Measurements from ENCODE around the gene FNDC3B. TPM values are rescaled to one million over a fixed set of nuclear protein-coding genes. Genes with fewer than 3 reads are reported as not detected.

Gene FNDC3B
- total and polyA plus RNA-seq, 2 donors (not counting 1 experiment from before 2014, with no cell fraction given) = 1.2 to 9.2 TPM

GRCh38 chr3:172078721-172079120, 39.3 kb downstream of the FNDC3B start:
- ATAC-seq (ENCODE audit: low read depth) (no peak), DNase-seq (no peak)
- Histone ChIP-seq H3K27me3 (replicated peaks in 1 of 4; ENCODE audit: control extremely low read depth in 1 of 4, control insufficient read depth in 3 of 4, insufficient read depth in 4 of 4, low read length in 3 of 4) (peaks cover 0 to 10% (median 0%) of the 10 kb centered on the region in 4 experiments), H3K27ac (ENCODE audit: low read length in 2 of 2) (no peak overlapping the region), H3K79me2 (ENCODE audit: control insufficient read depth, insufficient read depth, low read length) (no peaks in the 10 kb centered on the region), H3K4me3 (ENCODE audit: control extremely low read depth in 1 of 5, extremely low read depth in 1 of 5, insufficient read depth in 1 of 5, low read depth in 2 of 5, low read length in 4 of 5) (no peak overlapping the region), H3K4me2 (replicated peaks; ENCODE audit: low read depth, low read length, poor library complexity, severe bottlenecking) (no peak overlapping the region), H3K9me3 (ENCODE audit: control extremely low read depth in 1 of 3, control insufficient read depth in 2 of 3, insufficient read depth in 1 of 3, low read length in 2 of 3) (no peaks in the 10 kb centered on the region), H4K20me1 (ENCODE audit: control insufficient read depth, insufficient read depth, low read length, poor library complexity, severe bottlenecking) (no peaks in the 10 kb centered on the region), H3K36me3 (replicated peaks in 1 of 2; ENCODE audit: control extremely low read depth in 1 of 2, control insufficient read depth in 1 of 2, extremely low read depth in 1 of 2, insufficient read depth in 2 of 2, low read length in 1 of 2) (no peaks in the 10 kb centered on the region), H3K9ac (ENCODE audit: low read length) (no peak overlapping the region), H3K4me1 (ENCODE audit: control insufficient read depth in 2 of 2, insufficient read depth in 2 of 2, low read length in 2 of 2) (no peaks in the 10 kb centered on the region), H2AFZ (ENCODE audit: insufficient read depth, low read depth, low read length, poor library complexity, severe bottlenecking) (no peak overlapping the region)
- Mint-ChIP-seq H3K27ac (no peak overlapping the region), H3K4me3 (no peak overlapping the region), H3K27me3 (no peaks in the 10 kb centered on the region), H3K9me3 (ENCODE audit: insufficient read depth) (no peaks in the 10 kb centered on the region), H3K4me1 (no peaks in the 10 kb centered on the region)
- 93% methylated on average over 3 of the region's 6 CpGs for WGBS (ENCODE audit: insufficient coverage)
- TF ChIP-seq, protein P1, sequence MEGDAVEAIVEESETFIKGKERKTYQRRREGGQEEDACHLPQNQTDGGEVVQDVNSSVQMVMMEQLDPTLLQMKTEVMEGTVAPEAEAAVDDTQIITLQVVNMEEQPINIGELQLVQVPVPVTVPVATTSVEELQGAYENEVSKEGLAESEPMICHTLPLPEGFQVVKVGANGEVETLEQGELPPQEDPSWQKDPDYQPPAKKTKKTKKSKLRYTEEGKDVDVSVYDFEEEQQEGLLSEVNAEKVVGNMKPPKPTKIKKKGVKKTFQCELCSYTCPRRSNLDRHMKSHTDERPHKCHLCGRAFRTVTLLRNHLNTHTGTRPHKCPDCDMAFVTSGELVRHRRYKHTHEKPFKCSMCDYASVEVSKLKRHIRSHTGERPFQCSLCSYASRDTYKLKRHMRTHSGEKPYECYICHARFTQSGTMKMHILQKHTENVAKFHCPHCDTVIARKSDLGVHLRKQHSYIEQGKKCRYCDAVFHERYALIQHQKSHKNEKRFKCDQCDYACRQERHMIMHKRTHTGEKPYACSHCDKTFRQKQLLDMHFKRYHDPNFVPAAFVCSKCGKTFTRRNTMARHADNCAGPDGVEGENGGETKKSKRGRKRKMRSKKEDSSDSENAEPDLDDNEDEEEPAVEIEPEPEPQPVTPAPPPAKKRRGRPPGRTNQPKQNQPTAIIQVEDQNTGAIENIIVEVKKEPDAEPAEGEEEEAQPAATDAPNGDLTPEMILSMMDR (IDR thresholded peaks at IDR 0.05) = no peak
- TF ChIP-seq EZH2 (IDR thresholded peaks at IDR 0.05; ENCODE audit: borderline replicate concordance, insufficient read depth, low read depth, low read length, poor library complexity, severe bottlenecking) = no peak
- ChIA-PET POLR2A (no interaction called here), CTCF (no interaction called here)
- intact Hi-C loops (cut with micrococcal nuclease) = no loop called here

- intact Hi-C loops (cut with micrococcal nuclease) = no loop called here
- Mint-ChIP-seq H3K4me1 (no peaks in the 10 kb centered on the region), H3K4me3 (no peak overlapping the region), H3K27ac (no peak overlapping the region), H3K9me3 (ENCODE audit: insufficient read depth) (no peaks in the 10 kb centered on the region), H3K27me3 (no peaks in the 10 kb centered on the region)
- 96% methylated on average over 2 of the region's 3 CpGs for WGBS (ENCODE audit: insufficient coverage)
- DNase-seq = no peak
- Histone ChIP-seq H3K36me3 (replicated peaks in 1 of 2; ENCODE audit: control extremely low read depth in 1 of 2, control insufficient read depth in 1 of 2, extremely low read depth in 1 of 2, insufficient read depth in 2 of 2, low read length in 1 of 2) (no peaks in the 10 kb centered on the region), H4K20me1 (ENCODE audit: control insufficient read depth, insufficient read depth, low read length, poor library complexity, severe bottlenecking) (no peaks in the 10 kb centered on the region), H3K27me3 (replicated peaks in 1 of 4; ENCODE audit: control extremely low read depth in 1 of 4, control insufficient read depth in 3 of 4, insufficient read depth in 4 of 4, low read length in 3 of 4) (peaks cover 0 to 3% (median 0%) of the 10 kb centered on the region in 4 experiments), H2AFZ (ENCODE audit: insufficient read depth, low read depth, low read length, poor library complexity, severe bottlenecking) (no peak overlapping the region), H3K27ac (ENCODE audit: low read length in 2 of 2) (no peak overlapping the region), H3K4me3 (ENCODE audit: control extremely low read depth in 1 of 5, extremely low read depth in 1 of 5, insufficient read depth in 1 of 5, low read depth in 2 of 5, low read length in 4 of 5) (no peak overlapping the region), H3K4me2 (replicated peaks; ENCODE audit: low read depth, low read length, poor library complexity, severe bottlenecking) (no peak overlapping the region), H3K79me2 (ENCODE audit: control insufficient read depth, insufficient read depth, low read length) (no peaks in the 10 kb centered on the region), H3K9me3 (ENCODE audit: control extremely low read depth in 1 of 3, control insufficient read depth in 2 of 3, insufficient read depth in 1 of 3, low read length in 2 of 3) (no peaks in the 10 kb centered on the region), H3K4me1 (ENCODE audit: control insufficient read depth in 2 of 2, insufficient read depth in 2 of 2, low read length in 2 of 2) (no peaks in the 10 kb centered on the region), H3K9ac (ENCODE audit: low read length) (no peak overlapping the region)
- POLR2A ChIA-PET = no interaction called here
- ATAC-seq (ENCODE audit: low read depth) = no peak
- CTCF ChIA-PET = no interaction called here
- no peak for TF ChIP-seq EZH2 (IDR thresholded peaks at IDR 0.05; ENCODE audit: borderline replicate concordance, insufficient read depth, low read depth, low read length, poor library complexity, severe bottlenecking)
- TF ChIP-seq, protein P1 (IDR thresholded peaks at IDR 0.05) = no peak
These were observed 40.1 kb downstream of the FNDC3B start for GRCh38 chr3:172079326-172079976.

All from B cell (primary cell).